DOHH2 (cell line): ENCODE measurements around the gene PPP1R3F.

Experiments used
- H3F3A ChIP-seq: fragments of 200-600 bp; sonication (generic), shearing (Covaris generic); 2 replicates; pipeline ENCODE4 v1.6.0; 2016; ENCODE audit warnings: antibody characterized with exemption, mild to moderate bottlenecking; ENCODE audit not compliant: control insufficient read depth, insufficient read depth
- H3K27ac ChIP-seq: fragments of 200-600 bp; sonication (generic); 2 replicates; pipeline ENCODE4 v1.5.1; 2014; ENCODE audit warnings: low read depth, mild to moderate bottlenecking, low read length, moderate library complexity
- H3K27me3 ChIP-seq: fragments of 200-600 bp; sonication (generic); 2 replicates; pipeline ENCODE4 v1.6.1; 2014; ENCODE audit warnings: mild to moderate bottlenecking, low read length, mixed read lengths; ENCODE audit not compliant: control insufficient read depth
- H3K36me3 ChIP-seq: fragments of 200-600 bp; sonication (generic); 2 replicates; pipeline ENCODE4 v1.6.1; 2014; ENCODE audit warnings: mild to moderate bottlenecking, low read length, moderate library complexity, mixed read lengths; ENCODE audit not compliant: control insufficient read depth
- H3K4me1 ChIP-seq: fragments of 200-600 bp; sonication (generic); 2 replicates; pipeline ENCODE4 v1.6.1; 2014; ENCODE audit warnings: mild to moderate bottlenecking, low read length, mixed read lengths; ENCODE audit not compliant: control insufficient read depth
- H3K4me2 ChIP-seq: fragments of 200-600 bp; sonication (generic); 2 replicates; pipeline ENCODE4 v1.6.0; 2014; ENCODE audit warnings: mild to moderate bottlenecking, low read length, moderate library complexity
- H3K4me3 ChIP-seq: fragments of 200-600 bp; sonication (generic); 2 replicates; pipeline ENCODE4 v1.5.1; 2014; ENCODE audit warnings: mild to moderate bottlenecking, low read length, mixed read lengths
- H3K79me2 ChIP-seq: fragments of 200-600 bp; sonication (generic); 2 replicates; pipeline ENCODE4 v1.6.1; 2014; ENCODE audit warnings: mild to moderate bottlenecking, low read length, mixed read lengths; ENCODE audit not compliant: control insufficient read depth
- H3K9me2 ChIP-seq: fragments of 200-600 bp; sonication (generic); replicated peaks from 2 replicates; pipeline ENCODE4 v1.6.1; 2014; ENCODE audit warnings: mild to moderate bottlenecking, low read length, mixed read lengths; ENCODE audit not compliant: control insufficient read depth
- H3K9me3 ChIP-seq: fragments of 200-600 bp; sonication (generic); 2 replicates; pipeline ENCODE4 v1.6.1; 2014; ENCODE audit warnings: antibody characterized with exemption, low read length, mixed read lengths; ENCODE audit not compliant: control insufficient read depth, insufficient read depth
- H4K20me1 ChIP-seq: fragments of 200-600 bp; sonication (generic); 2 replicates; pipeline ENCODE4 v1.6.0; 2014; ENCODE audit warnings: low read depth, mild to moderate bottlenecking, antibody characterized with exemption, low read length, moderate library complexity; ENCODE audit not compliant: control insufficient read depth, insufficient read depth
- CTCF ChIP-seq: fragments of 200-600 bp; sonication (generic); IDR thresholded peaks from one replicate; pipeline ENCODE4 v1.5.1; 2014; ENCODE audit warnings: antibody characterized with exemption, mild to moderate bottlenecking, low read depth, low read length; ENCODE audit not compliant: poor library complexity, severe bottlenecking
- EZH2phosphoT487 ChIP-seq: fragments of 200-600 bp; sonication (generic); IDR thresholded peaks from 2 replicates; pipeline ENCODE4 v1.6.1; 2017; ENCODE audit warnings: borderline replicate concordance, mild to moderate bottlenecking, antibody characterized with exemption, low read length, moderate library complexity, mixed read lengths

The PPP1R3F gene

GRCh38 chrX:49258749-49259124, 10.9 kb upstream of the PPP1R3F start:
- H4K20me1 ChIP-seq, result no peaks in the 10 kb centered on the region
- H3K79me2 ChIP-seq, result no peaks in the 10 kb centered on the region
- no peak overlapping the region for H3K4me2 ChIP-seq
- no peaks in the 10 kb centered on the region for H3K4me1 ChIP-seq
- no peak overlapping the region for H3K27ac ChIP-seq
- no peaks in the 10 kb centered on the region for H3K36me3 ChIP-seq
- H3K4me3 ChIP-seq, result no peak overlapping the region
- no peaks in the 10 kb centered on the region for H3K27me3 ChIP-seq
- TF ChIP-seq EZH2phosphoT487, result no peak
- no peak for TF ChIP-seq CTCF
- no peaks in the 10 kb centered on the region for H3K9me3 ChIP-seq
- no peaks in the 10 kb centered on the region for H3F3A ChIP-seq
- no peaks in the 10 kb centered on the region for H3K9me2 ChIP-seq

GRCh38 chrX:49260221-49260985, 9.2 kb upstream of the PPP1R3F start:
- H3K4me1 ChIP-seq, result no peaks in the 10 kb centered on the region
- TF ChIP-seq CTCF (no peak), EZH2phosphoT487 (no peak)
- no peak overlapping the region for H3K4me2 ChIP-seq
- H3K27ac ChIP-seq, result no peak overlapping the region
- H3K9me2 ChIP-seq, result no peaks in the 10 kb centered on the region
- no peaks in the 10 kb centered on the region for H4K20me1 ChIP-seq
- H3K4me3 ChIP-seq, result no peak overlapping the region
- no peaks in the 10 kb centered on the region for H3K79me2 ChIP-seq
- H3K9me3 ChIP-seq, result no peaks in the 10 kb centered on the region
- H3F3A ChIP-seq, result no peaks in the 10 kb centered on the region
- H3K36me3 ChIP-seq, result no peaks in the 10 kb centered on the region
- H3K27me3 ChIP-seq, result no peaks in the 10 kb centered on the region

GRCh38 chrX:49262603-49263002, 7.0 kb upstream of the PPP1R3F start:
- TF ChIP-seq CTCF (no peak), EZH2phosphoT487 (no peak)
- H3K9me2 ChIP-seq, result no peaks in the 10 kb centered on the region
- H3K27me3 ChIP-seq, result no peaks in the 10 kb centered on the region
- H3F3A ChIP-seq, result no peaks in the 10 kb centered on the region
- no peaks in the 10 kb centered on the region for H3K36me3 ChIP-seq
- no peak overlapping the region for H3K4me3 ChIP-seq
- no peaks in the 10 kb centered on the region for H3K9me3 ChIP-seq
- no peak overlapping the region for H3K4me2 ChIP-seq
- H3K27ac ChIP-seq, result no peak overlapping the region
- no peaks in the 10 kb centered on the region for H3K79me2 ChIP-seq
- no peaks in the 10 kb centered on the region for H4K20me1 ChIP-seq
- no peaks in the 10 kb centered on the region for H3K4me1 ChIP-seq
